A549 (cell line): Measurements from ENCODE around the gene ASB1. TPM values are rescaled to one million over a fixed set of nuclear protein-coding genes. Genes with fewer than 3 reads are reported as not detected.

ENCODE experiments used
- ATAC-seq, 2 experiments: fragments of 200-7000 bp in 1 of 2; fragments of >200 bp in 1 of 2; cut with Nextera tagmentation in 1 of 2; cut with Tn5 transposase in 1 of 2; 3 replicates each; pipeline versions ENCODE4 v1.8.0 to v1.9.1; 2018 to 2020; ENCODE audit warnings: mild to moderate bottlenecking in 1 of 2, moderate library complexity in 1 of 2
- CTCF ChIA-PET: fragments of 300-600 bp; sonication (Branson Sonifier 250); formaldehyde crosslinking; extraction: SDS; loops from one replicate; lab custom pipeline; 2021; ENCODE audit warnings: antibody characterized with exemption, inconsistent platforms; lab: Yijun Ruan, JAX
- POLR2A ChIA-PET: fragments of 350-600 bp; formaldehyde crosslinking; extraction: SDS; loops from one replicate; lab custom pipeline; 2021; ENCODE audit warnings: antibody characterized with exemption, inconsistent platforms; lab: Yijun Ruan, JAX
- DNase-seq, 2 experiments: peaks; one replicate each; pipeline versions ENCODE4 v3.0.0 to v3.0.0-alpha.2; 2011 to 2016; ENCODE audit warnings: low read depth in 1 of 2, low spot score in 1 of 2
- FAIRE-seq: peaks from 2 replicates; lab custom pipeline; 2011; peaks lifted over from hg19 to GRCh38; lab: Jason Lieb, UNC
- H3K27ac ChIP-seq, 2 experiments: fragments of >200 bp; sonication (Bioruptor Twin); formaldehyde crosslinking; 3 replicates each; pipeline ENCODE4 v1.5.1; 2016 to 2017
- H3K4me1 ChIP-seq: fragments of >200 bp; sonication (Bioruptor Twin); formaldehyde crosslinking; 3 replicates; pipeline ENCODE4 v1.6.1; 2016
- H3K4me2 ChIP-seq: fragments of >200 bp; sonication (Bioruptor Twin); formaldehyde crosslinking; 3 replicates; pipeline ENCODE4 v1.6.1; 2016
- H3K4me3 ChIP-seq: fragments of >200 bp; sonication (Bioruptor Twin); formaldehyde crosslinking; 3 replicates; pipeline ENCODE4 v1.5.1; 2016
- H3K9me3 ChIP-seq: fragments of >200 bp; sonication (Bioruptor Twin); formaldehyde crosslinking; 3 replicates; pipeline ENCODE4 v1.6.1; 2016
- BHLHE40 ChIP-seq: IDR thresholded peaks from 2 replicates; pipeline ENCODE4 v1.6.1; 2012; ENCODE audit warnings: low read depth, low read length, inconsistent platforms
- CBX2 ChIP-seq: fragments of 200-600 bp; sonication (generic); IDR thresholded peaks from 2 replicates; pipeline ENCODE4 v1.6.1; 2016; ENCODE audit warnings: low read depth, mild to moderate bottlenecking, borderline replicate concordance
- CHD2 ChIP-seq: fragments of 150-350 bp; IDR thresholded peaks from 2 replicates; pipeline ENCODE4 v1.6.1; 2014; ENCODE audit warnings: low read length; ENCODE audit not compliant: partially characterized antibody
- EHF ChIP-seq: fragments of 250-450 bp; sonication (Bioruptor Pico); IDR thresholded peaks from 2 replicates; pipeline ENCODE4 v1.5.0; 2020; ENCODE audit warnings: mild to moderate bottlenecking
- EP300 ChIP-seq, 2 experiments: fragments of >200 bp; sonication (Bioruptor Twin); formaldehyde crosslinking; IDR thresholded peaks; 2 replicates in 1 of 2; 3 replicates in 1 of 2; pipeline ENCODE4 v1.6.1; 2016 to 2017
- ESRRA ChIP-seq: fragments of 150-350 bp; IDR thresholded peaks from 2 replicates; pipeline ENCODE4 v1.6.1; 2014; ENCODE audit warnings: mild to moderate bottlenecking, low read length, borderline replicate concordance
- FOSL2 ChIP-seq, 2 experiments: fragments of 450-650 bp in 1 of 2; fragments of >200 bp in 1 of 2; sonication (Bioruptor Twin) in 1 of 2; formaldehyde crosslinking; IDR thresholded peaks; 2 replicates each; pipeline versions ENCODE4 v1.5.0 to v1.6.1; 2016 to 2020; ENCODE audit warnings: mild to moderate bottlenecking in 1 of 2, moderate library complexity in 1 of 2
- HDAC2 ChIP-seq: fragments of 200-600 bp; sonication (generic); IDR thresholded peaks from 2 replicates; pipeline ENCODE4 v1.6.1; 2016
- HOXA7 ChIP-seq: fragments of 250-450 bp; sonication (Bioruptor Pico); IDR thresholded peaks from 2 replicates; pipeline ENCODE4 v1.5.0; 2020; ENCODE audit warnings: mild to moderate bottlenecking, moderate library complexity
- HOXB13 ChIP-seq: fragments of 250-450 bp; sonication (Bioruptor Pico); IDR thresholded peaks from 2 replicates; pipeline ENCODE4 v1.5.0; 2020; ENCODE audit warnings: low read depth, mild to moderate bottlenecking, moderate library complexity
- HOXB5 ChIP-seq: fragments of 250-450 bp; sonication (Bioruptor Pico); IDR thresholded peaks from 2 replicates; pipeline ENCODE4 v1.5.0; 2020; ENCODE audit warnings: mild to moderate bottlenecking, moderate library complexity
- JUN ChIP-seq, 2 experiments: fragments of >200 bp; sonication (Bioruptor Twin); formaldehyde crosslinking; IDR thresholded peaks; 2 replicates in 1 of 2; 3 replicates in 1 of 2; pipeline ENCODE4 v1.6.1; 2016 to 2017
- KDM1A ChIP-seq: fragments of 200-600 bp; sonication (generic); IDR thresholded peaks from 2 replicates; pipeline ENCODE4 v1.6.1; 2016; ENCODE audit warnings: low read depth, mild to moderate bottlenecking
- KDM5A ChIP-seq: fragments of 200-600 bp; sonication (generic); IDR thresholded peaks from 2 replicates; pipeline ENCODE4 v1.6.1; 2016; ENCODE audit warnings: antibody characterized with exemption, mild to moderate bottlenecking
- MAFK ChIP-seq: fragments of 450-650 bp; IDR thresholded peaks from 2 replicates; pipeline ENCODE4 v1.6.1; 2014; ENCODE audit not compliant: partially characterized antibody
- NPAS2 ChIP-seq: fragments of 250-450 bp; sonication (Bioruptor Pico); IDR thresholded peaks from 2 replicates; pipeline ENCODE4 v1.8.0; 2022; ENCODE audit warnings: mild to moderate bottlenecking, moderate library complexity, borderline replicate concordance
- RNF2 ChIP-seq: fragments of 200-600 bp; sonication (generic); IDR thresholded peaks from 2 replicates; pipeline ENCODE4 v1.6.1; 2016; ENCODE audit warnings: low read depth, mild to moderate bottlenecking, antibody characterized with exemption, moderate library complexity, borderline replicate concordance
- SREBF2 ChIP-seq: fragments of 450-650 bp; IDR thresholded peaks from 2 replicates; pipeline ENCODE4 v1.6.1; 2014; ENCODE audit warnings: mild to moderate bottlenecking, moderate library complexity
- ZFP36 ChIP-seq: fragments of 450-650 bp; IDR thresholded peaks from 2 replicates; pipeline ENCODE4 v1.6.1; 2014; ENCODE audit warnings: borderline replicate concordance; ENCODE audit not compliant: partially characterized antibody
- ZNF302 ChIP-seq: fragments of 250-450 bp; sonication (Bioruptor Pico); IDR thresholded peaks from 2 replicates; pipeline ENCODE4 v1.9.0; 2021; ENCODE audit warnings: inconsistent platforms, mild to moderate bottlenecking, moderate library complexity
- ZSCAN20 ChIP-seq: fragments of 250-450 bp; sonication (Bioruptor Pico); IDR thresholded peaks from 2 replicates; pipeline ENCODE4 v1.8.0; 2022; ENCODE audit warnings: mild to moderate bottlenecking, moderate library complexity
- WGBS: methylation state at CpG from one replicate; pipeline ENCODE4 v1.1.6; 2017; ENCODE audit errors: missing lambda C conversion rate; 5-methylcytosine and 5-hydroxymethylcytosine counted together
- polyA plus RNA-seq, 4 experiments: library from polyadenylated mRNA; depleted of rRNA in 3 of 4; stranded (reverse); fragments of >200 nt; fragmentation: RNase III in 1 of 4; extraction: RNeasy Plus Mini Kit Qiagen cat#74134 plus additional on column Dnase treatment in 1 of 4; gene quantifications; 2 replicates in 3 of 4; 3 replicates in 1 of 4; pipeline ENCODE4 v1.2.3, GENCODE V29; 2011 to 2017
- TF ChIP-seq, protein P1 (sequence below): fragments of 150-350 bp; IDR thresholded peaks from 2 replicates; pipeline ENCODE4 v1.6.1; 2014; ENCODE audit warnings: low read depth, mild to moderate bottlenecking, low read length
- TF ChIP-seq, protein P2 (sequence below): fragments of >200 bp; sonication (Bioruptor Twin); formaldehyde crosslinking; IDR thresholded peaks from 3 replicates; pipeline ENCODE4 v1.6.1; 2016
- TF ChIP-seq, protein P3 (sequence below): fragments of 250-450 bp; sonication (Bioruptor Pico); IDR thresholded peaks from 2 replicates; pipeline ENCODE4 v1.5.0; 2021; ENCODE audit warnings: mild to moderate bottlenecking, moderate library complexity, borderline replicate concordance
- TF ChIP-seq, protein P4 (sequence below): fragments of 450-650 bp; IDR thresholded peaks from 2 replicates; pipeline ENCODE4 v1.6.1; 2014; ENCODE audit warnings: antibody characterized with exemption

ASB1 gene
- polyA plus RNA-seq, 2 of the 4 experiments (the other 2 are of a cell fraction) = 24.6 to 42.7 TPM

DNA sequence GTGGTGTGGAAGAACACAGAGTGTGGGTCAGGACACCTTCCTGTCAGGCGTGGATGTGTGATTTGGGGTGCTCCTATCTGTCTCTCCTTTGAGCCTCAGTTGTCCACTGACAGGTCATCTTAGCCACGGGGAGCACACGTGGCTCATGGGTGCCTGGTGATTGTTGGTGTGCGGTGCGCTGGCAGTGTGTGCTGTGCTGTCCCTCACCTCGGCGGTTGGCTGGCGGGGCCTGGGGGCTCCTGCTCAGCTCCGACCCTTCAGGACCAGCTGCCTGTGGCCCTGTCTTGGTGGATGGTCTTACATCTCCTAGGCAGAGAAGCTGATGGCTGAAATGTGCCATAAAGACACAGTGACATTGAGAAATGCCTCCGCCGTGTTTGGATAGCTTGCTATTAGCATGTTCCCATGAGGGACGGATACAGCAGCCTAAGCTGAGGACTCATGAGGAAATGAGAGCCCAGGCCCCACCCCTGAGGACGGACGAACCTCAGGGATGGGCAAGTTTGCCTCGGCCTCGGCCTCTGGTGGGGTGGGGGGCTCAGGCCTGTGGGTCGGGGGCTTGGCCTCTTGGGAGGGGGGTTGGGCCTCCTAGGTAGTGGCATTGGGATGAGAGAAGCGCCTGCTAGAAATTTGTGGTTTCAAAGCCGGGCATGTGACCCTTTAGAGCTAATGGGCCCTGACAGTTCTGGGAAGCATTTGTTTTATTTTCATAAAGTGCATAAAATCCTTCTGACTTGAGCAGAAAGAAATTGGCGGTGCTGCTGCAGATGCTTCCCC is 20.3 kb upstream of the ASB1 start:
- WGBS = 84% methylated on average over 13 of the region's 20 CpGs

DNA sequence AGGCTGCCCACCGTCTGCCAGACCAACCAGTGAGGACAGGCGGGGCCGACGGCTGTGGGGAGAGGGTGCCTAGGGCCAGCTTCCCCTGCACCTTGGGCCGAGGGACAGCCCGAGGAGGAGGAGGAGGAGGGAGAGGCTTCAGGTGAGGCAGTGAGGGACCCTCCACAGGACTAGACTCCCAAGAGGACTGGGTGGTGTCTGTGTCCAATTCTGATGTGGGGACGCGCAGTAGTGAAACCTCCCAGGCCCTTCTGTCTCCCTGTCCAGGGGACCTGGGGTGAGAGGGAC is 19.8 kb upstream of the ASB1 start:
- Histone ChIP-seq H3K9me3 (no peaks in the 10 kb centered on the region), H3K4me1 (no peaks in the 10 kb centered on the region), H3K4me2 (no peak overlapping the region), H3K4me3 (no peak overlapping the region), H3K27ac (no peak overlapping the region)
- TF ChIP-seq HDAC2 (no peak), KDM5A (no peak), MAFK (no peak), BHLHE40 (no peak)
- TF ChIP-seq, protein P1, sequence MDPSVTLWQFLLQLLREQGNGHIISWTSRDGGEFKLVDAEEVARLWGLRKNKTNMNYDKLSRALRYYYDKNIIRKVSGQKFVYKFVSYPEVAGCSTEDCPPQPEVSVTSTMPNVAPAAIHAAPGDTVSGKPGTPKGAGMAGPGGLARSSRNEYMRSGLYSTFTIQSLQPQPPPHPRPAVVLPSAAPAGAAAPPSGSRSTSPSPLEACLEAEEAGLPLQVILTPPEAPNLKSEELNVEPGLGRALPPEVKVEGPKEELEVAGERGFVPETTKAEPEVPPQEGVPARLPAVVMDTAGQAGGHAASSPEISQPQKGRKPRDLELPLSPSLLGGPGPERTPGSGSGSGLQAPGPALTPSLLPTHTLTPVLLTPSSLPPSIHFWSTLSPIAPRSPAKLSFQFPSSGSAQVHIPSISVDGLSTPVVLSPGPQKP = no peak
- TF ChIP-seq, protein P2, sequence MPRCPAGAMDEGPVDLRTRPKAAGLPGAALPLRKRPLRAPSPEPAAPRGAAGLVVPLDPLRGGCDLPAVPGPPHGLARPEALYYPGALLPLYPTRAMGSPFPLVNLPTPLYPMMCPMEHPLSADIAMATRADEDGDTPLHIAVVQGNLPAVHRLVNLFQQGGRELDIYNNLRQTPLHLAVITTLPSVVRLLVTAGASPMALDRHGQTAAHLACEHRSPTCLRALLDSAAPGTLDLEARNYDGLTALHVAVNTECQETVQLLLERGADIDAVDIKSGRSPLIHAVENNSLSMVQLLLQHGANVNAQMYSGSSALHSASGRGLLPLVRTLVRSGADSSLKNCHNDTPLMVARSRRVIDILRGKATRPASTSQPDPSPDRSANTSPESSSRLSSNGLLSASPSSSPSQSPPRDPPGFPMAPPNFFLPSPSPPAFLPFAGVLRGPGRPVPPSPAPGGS = no peak
- 95% methylated on average over 8 of the region's 8 CpGs for WGBS
- DNase-seq = no peak
- no peak for ATAC-seq
- no peak for FAIRE-seq
- ChIA-PET POLR2A (no interaction called here), CTCF (no interaction called here)

More for the DNA sequence above, 20.3 kb upstream of the ASB1 start:
- Histone ChIP-seq H3K9me3 (no peaks in the 10 kb centered on the region), H3K27ac (no peak overlapping the region), H3K4me1 (no peaks in the 10 kb centered on the region)
- CTCF ChIA-PET = no interaction called here
- POLR2A ChIA-PET = no interaction called here
- FAIRE-seq = no peak
- TF ChIP-seq CHD2 (no peak), JUN (IDR thresholded peaks at IDR 0.05) (no peak), HOXB13 (CRISPR knock-in tag) (no peak), ESRRA (no peak), ZNF302 (CRISPR knock-in tag) (no peak), KDM1A (no peak), CBX2 (no peak)
- TF ChIP-seq, protein P3, sequence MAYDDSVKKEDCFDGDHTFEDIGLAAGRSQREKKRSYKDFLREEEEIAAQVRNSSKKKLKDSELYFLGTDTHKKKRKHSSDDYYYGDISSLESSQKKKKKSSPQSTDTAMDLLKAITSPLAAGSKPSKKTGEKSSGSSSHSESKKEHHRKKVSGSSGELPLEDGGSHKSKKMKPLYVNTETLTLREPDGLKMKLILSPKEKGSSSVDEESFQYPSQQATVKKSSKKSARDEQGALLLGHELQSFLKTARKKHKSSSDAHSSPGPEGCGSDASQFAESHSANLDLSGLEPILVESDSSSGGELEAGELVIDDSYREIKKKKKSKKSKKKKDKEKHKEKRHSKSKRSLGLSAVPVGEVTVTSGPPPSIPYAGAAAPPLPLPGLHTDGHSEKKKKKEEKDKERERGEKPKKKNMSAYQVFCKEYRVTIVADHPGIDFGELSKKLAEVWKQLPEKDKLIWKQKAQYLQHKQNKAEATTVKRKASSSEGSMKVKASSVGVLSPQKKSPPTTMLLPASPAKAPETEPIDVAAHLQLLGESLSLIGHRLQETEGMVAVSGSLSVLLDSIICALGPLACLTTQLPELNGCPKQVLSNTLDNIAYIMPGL = no peak
- TF ChIP-seq, protein P4, sequence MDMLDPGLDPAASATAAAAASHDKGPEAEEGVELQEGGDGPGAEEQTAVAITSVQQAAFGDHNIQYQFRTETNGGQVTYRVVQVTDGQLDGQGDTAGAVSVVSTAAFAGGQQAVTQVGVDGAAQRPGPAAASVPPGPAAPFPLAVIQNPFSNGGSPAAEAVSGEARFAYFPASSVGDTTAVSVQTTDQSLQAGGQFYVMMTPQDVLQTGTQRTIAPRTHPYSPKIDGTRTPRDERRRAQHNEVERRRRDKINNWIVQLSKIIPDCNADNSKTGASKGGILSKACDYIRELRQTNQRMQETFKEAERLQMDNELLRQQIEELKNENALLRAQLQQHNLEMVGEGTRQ = no peak
- TF ChIP-seq, all 56 proteins: peak for 0
- Histone ChIP-seq H3K4me2 (no peak overlapping the region), H3K4me3 (no peak overlapping the region)
- DNase-seq (no peak), ATAC-seq (no peak)

DNA sequence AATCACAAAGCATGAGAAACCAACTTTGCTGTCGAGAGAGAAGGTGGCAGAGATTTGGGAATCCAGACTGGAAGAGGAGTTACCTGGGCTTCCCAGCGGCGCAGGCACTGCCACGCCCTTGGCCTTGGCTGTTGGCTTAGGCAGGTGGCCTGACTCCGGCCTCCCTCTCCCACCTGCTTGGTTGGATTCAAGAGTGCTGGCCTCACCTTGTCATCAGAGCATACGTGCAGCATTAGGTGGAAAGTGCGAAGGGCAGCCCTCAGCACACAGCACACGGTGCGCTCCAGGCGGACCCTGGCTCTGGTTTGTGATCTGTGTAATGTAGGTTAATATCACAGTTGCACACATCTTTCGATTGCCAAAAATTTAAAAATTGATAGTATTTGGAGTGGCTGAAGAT is 19.2 kb upstream of the ASB1 start:
- ATAC-seq (no peak), DNase-seq (no peak)
- Histone ChIP-seq H3K4me1 (no peaks in the 10 kb centered on the region), H3K4me2 (no peak overlapping the region)
- no peak for TF ChIP-seq HOXA7 (CRISPR knock-in tag)
- TF ChIP-seq NPAS2 (CRISPR knock-in tag) = no peak
- no peak for TF ChIP-seq ZSCAN20 (CRISPR knock-in tag)
- TF ChIP-seq JUN (IDR thresholded peaks at IDR 0.05) = no peak
- TF ChIP-seq, protein P2 = no peak
- TF ChIP-seq ZFP36 = no peak
- no peak for TF ChIP-seq EP300 (IDR thresholded peaks at IDR 0.05)
- no peak for TF ChIP-seq EHF (CRISPR knock-in tag)
- TF ChIP-seq SREBF2 = no peak
- no peak for TF ChIP-seq RNF2
- no peak for TF ChIP-seq FOSL2 (IDR thresholded peaks at IDR 0.05)
- TF ChIP-seq FOSL2 (CRISPR knock-in tag; IDR thresholded peaks at IDR 0.05) = no peak
- no peak for TF ChIP-seq HOXB5 (CRISPR knock-in tag)
- TF ChIP-seq, all 56 proteins: peak for 0
- FAIRE-seq = no peak
- 92% methylated on average over 11 of the region's 11 CpGs for WGBS
- no peaks in the 10 kb centered on the region for H3K9me3 ChIP-seq
- no peak overlapping the region for H3K27ac ChIP-seq
- ChIA-PET CTCF (interaction anchor here (1.4 kb wide), 1 partner anchor 16 kb away, joined by 3 read pairs; no protein-coding TSS in a partner anchor), POLR2A (interaction anchor here (0.7 kb wide), 1 partner anchor 695 kb away, joined by 3 read pairs; no protein-coding TSS in a partner anchor)
- no peak overlapping the region for H3K4me3 ChIP-seq
